ENCODE data around the gene RAD23B.

Gene RAD23B

DNA sequence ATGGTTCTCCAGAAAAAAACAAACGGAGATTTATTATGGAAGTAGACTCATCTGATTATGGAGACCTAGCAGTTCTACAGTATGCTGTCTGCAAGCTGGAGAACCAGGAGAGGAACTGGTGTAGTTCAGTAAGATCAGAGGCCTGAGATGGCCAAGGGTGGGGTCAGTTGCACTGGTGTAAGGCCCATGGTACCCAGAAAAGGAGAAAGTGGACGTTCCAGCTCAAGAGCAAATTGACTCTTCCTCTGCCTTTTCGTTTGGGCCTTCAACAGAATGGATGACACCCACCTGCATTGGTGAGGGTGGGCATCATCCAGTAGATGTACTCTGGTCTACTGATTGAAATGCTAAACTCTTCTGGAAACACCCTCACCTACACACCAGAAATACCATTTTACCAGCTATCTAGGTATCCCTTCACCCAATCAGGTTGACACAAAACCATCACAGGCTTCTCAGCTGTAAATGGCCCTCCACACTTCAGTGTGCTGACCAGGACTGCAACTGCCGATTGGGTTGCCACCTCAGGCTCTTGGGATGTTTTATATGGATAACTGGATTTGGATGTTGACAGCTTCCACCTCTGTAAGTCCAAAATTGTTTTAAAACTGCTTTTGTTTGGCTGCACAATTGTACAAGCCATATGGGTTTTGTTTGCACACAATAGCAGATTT lies 51.2 kb downstream of the RAD23B start:
- DNase-seq (ENCODE audit: low read depth, low spot score), result no peak

DNA sequence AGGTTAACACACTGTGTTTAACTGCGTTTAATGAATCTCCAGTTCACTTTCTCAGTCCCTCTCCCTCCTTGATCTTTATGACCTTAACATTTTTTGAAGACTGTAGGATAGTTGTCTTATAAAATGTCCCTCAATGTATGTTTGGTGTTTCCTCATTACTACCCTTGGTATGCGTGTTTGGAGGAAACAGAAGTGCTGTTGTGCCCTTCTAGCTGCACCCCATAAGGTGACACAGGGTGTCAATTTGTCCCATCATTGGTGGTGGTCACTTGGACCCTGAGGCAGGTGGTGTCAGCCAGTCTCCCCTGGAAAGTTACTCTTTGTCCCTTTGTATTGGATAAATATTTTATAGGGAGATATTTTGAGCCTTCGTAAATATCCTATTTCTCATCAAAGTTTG lies 52.3 kb downstream of the RAD23B start:
- no peak for DNase-seq (ENCODE audit: low read depth, low spot score)

DNA sequence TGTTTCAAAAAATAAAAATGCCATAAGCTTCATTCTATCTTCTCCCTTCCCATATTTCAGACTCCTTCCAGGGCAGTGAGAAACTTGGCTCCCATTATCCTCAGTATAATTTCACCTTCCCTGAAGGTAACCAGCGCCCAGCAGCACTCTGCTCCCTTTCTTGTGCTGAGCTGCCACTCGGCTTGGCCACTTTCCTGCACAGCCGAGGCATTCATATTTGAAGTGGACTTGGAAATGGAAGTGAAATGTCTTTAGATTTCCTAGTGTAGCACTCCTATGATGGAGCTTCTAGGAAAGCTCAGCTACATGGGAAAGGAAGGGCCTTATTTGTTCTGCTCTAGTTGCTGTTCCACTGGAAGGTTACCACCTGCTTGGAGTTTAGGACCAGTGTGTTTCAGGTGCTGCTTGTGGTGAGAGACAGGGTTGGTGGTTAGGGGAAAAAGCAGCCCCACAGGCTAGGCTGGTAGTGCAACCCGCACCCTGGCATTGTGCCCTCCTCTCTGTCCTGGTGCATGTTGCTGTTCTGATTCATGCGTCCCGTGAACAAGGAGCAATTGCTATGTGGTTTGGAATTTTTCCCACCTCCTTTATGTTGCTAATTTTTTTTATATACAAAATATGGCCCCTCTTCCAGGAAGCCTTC lies 53.8 kb downstream of the RAD23B start:
- DNase-seq (ENCODE audit: low read depth, low spot score), result no peak

- DNase-seq (ENCODE audit: low read depth, low spot score), result no peak
Observed at GRCh38 chr9:107337676-107338590, 54.9 kb downstream of the RAD23B start.

- DNase-seq (ENCODE audit: low read depth, low spot score), result no peak
Observed at GRCh38 chr9:107338911-107339659, 56.0 kb downstream of the RAD23B start.

- DNase-seq (ENCODE audit: low read depth, low spot score), result no peak
Observed at GRCh38 chr9:107340920-107341632, 58.0 kb downstream of the RAD23B start.

DNA sequence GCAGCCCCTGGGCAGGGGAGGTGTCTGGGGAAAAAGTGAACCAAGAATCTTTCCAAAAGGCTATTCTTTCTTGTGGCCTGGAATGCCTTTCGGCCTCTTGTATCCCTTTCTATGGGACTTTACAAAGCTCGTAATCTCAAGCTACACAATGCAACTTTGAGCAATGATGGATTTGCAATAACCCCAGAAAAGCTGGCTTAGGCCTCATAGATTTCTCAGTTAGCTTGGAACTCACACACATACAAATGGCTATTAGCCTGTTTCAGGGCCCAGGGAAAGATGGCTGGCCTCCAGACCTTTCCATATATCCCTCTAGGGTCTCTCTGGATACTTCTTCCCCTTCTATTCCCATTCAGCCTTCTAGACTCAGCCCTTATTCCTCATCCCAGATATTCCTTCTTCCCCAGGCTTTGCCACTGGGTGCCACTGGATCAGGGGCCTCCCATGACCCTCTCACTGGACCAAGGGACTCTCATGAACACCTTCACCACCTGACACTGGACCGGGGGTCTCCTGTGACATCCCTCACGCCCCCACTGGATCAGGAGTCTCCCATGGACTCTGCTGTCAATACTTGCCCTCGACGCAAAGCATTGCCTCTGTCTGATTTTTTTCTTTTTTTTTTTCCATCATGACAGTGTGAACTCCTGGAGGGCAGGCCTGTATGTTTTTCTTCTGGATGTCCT lies 59.5 kb downstream of the RAD23B start:
- DNase-seq (ENCODE audit: low read depth, low spot score), result no peak

- no peak for DNase-seq (ENCODE audit: low read depth, low spot score)
Observed at GRCh38 chr9:107345327-107345726, 62.2 kb downstream of the RAD23B start.

DNA sequence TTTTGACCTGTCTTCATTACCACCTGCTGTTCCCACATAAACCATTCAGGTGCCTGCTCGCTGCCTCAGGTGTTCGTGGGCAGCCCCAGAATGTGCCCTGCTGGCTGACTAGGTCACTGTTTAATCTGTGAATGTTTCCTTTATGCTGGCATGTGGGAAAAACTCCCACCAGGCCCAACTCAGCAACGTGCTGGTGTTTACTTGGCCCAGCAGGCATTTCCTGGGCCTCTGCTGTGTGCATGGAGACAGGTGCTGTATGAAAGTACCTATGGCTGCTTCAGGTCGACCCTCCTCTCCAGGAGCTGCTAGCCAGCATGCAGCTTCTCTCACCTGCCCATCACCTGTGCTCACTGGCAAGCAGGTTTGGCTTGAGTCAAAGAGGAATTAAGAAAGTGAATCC lies 65.8 kb downstream of the RAD23B start:
- DNase-seq (ENCODE audit: low read depth, low spot score), result no peak

- no peak for DNase-seq (ENCODE audit: low read depth, low spot score)
Observed at GRCh38 chr9:107350443-107350842, 67.4 kb downstream of the RAD23B start.

- DNase-seq (ENCODE audit: low read depth, low spot score), result no peak
Observed at GRCh38 chr9:107351382-107352045, 68.4 kb downstream of the RAD23B start.

GRCh38 chr9:107355394-107355793 lies 72.3 kb downstream of the RAD23B start:
- no peak for DNase-seq (ENCODE audit: low read depth, low spot score)

GRCh38 chr9:107358986-107359385 lies 75.9 kb downstream of the RAD23B start:
- no peak for DNase-seq (ENCODE audit: low read depth, low spot score)

DNA sequence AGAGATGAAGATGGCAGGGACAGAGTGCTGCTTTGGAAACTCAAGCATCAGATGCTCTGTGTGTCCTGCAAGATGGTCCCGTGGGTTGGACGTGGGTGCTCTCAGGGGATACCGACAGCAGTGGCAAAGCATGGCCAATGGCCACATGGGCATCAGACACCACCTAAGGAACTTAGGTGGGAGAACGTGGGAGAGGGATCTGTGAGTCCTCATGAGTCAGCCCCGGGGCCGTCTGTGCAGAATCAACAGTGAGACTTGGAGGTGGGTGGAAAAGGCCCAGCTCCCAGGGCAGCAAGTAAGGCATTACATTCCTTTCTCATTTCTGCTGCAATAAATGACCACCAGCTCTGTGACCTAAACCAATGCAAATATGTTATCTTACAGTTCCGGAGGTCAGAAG lies 77.0 kb downstream of the RAD23B start:
- no peak for DNase-seq (ENCODE audit: low read depth, low spot score)

DNA sequence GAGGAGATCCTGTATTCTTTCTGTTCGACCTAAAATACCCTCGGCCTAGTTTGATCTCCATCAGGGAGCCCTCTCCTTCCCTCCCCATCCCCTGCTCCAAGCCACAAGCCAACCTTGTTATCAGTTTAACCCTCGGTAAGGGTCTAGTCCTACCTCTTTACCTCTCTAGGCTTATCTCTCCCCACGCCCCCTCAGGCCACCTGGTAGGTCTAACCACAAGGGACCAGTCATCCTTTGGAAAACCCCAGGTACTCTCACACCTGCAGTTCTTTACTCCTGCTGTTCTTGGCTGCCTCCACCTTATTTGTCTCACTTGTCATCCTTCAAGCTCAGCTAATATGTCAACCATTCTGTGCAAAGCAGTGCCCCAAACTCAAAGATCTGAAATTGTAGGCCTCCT lies 78.7 kb downstream of the RAD23B start:
- DNase-seq (ENCODE audit: low read depth, low spot score), result no peak

GRCh38 chr9:107363516-107364152 lies 80.6 kb downstream of the RAD23B start:
- no peak for DNase-seq (ENCODE audit: low read depth, low spot score)

GRCh38 chr9:107367727-107368502 lies 84.8 kb downstream of the RAD23B start:
- DNase-seq (ENCODE audit: low read depth, low spot score), result no peak

GRCh38 chr9:107368696-107369095 lies 85.6 kb downstream of the RAD23B start:
- no peak for DNase-seq (ENCODE audit: low read depth, low spot score)

GRCh38 chr9:107373809-107374208 lies 90.7 kb downstream of the RAD23B start:
- no peak for DNase-seq (ENCODE audit: low read depth, low spot score)
